HG03575 (cell line): ENCODE data around the gene NUP210L.

ENCODE experiments used
- ATAC-seq: cut with Tn5 transposase; IDR thresholded peaks from one replicate; pipeline ENCODE4 v1.9.1; 2021; ENCODE audit not compliant: unreplicated experiment, insufficient number of reproducible peaks, low FRiP score; ENCODE audit errors: extremely low read depth

Gene NUP210L

GRCh38 chr1:153957744-153958110 lies 197.1 kb downstream of the NUP210L start:
- ATAC-seq, result no peak

GRCh38 chr1:153956997-153957715 lies 197.7 kb downstream of the NUP210L start:
- ATAC-seq, result no peak

- no peak for ATAC-seq
Observed at GRCh38 chr1:153954826-153955225, 200.0 kb downstream of the NUP210L start.

GRCh38 chr1:153953859-153954365 lies 201.0 kb downstream of the NUP210L start:
- no peak for ATAC-seq

- no peak for ATAC-seq
Observed at GRCh38 chr1:153951801-153952200, 203.1 kb downstream of the NUP210L start.

- no peak for ATAC-seq
Observed at GRCh38 chr1:153951183-153951582, 203.7 kb downstream of the NUP210L start.

- ATAC-seq, result no peak
Observed at GRCh38 chr1:153946622-153947241, 208.1 kb downstream of the NUP210L start, which contains the start of gene DENND4B. TSS of gene DENND4B (minus strand) at chr1:153946718. CDS start at chr1:153944374, 2,344 bp downstream.

GRCh38 chr1:153945795-153946621 lies 208.9 kb downstream of the NUP210L start:
- ATAC-seq, result peak; percentile 41

- no peak for ATAC-seq
Observed at GRCh38 chr1:153945131-153945794, 209.6 kb downstream of the NUP210L start.

- ATAC-seq, result no peak
Observed at GRCh38 chr1:153944827-153945117, 210.1 kb downstream of the NUP210L start.

- ATAC-seq, result no peak
Observed at GRCh38 chr1:153944005-153944826, 210.7 kb downstream of the NUP210L start.

GRCh38 chr1:153942766-153943549 lies 211.9 kb downstream of the NUP210L start:
- ATAC-seq, result no peak
